HUDEP-2 (cell line): ENCODE measurements around the gene GPX6.

Source experiments
- DNase-seq, 76 experiments: peaks; one replicate each; lab custom pipeline; 2025; ENCODE audit not compliant: unreplicated experiment in 76 of 76; lab: John Stamatoyannopoulos, UW

Gene GPX6, protein sequence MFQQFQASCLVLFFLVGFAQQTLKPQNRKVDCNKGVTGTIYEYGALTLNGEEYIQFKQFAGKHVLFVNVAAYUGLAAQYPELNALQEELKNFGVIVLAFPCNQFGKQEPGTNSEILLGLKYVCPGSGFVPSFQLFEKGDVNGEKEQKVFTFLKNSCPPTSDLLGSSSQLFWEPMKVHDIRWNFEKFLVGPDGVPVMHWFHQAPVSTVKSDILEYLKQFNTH

GRCh38 chr6:28515676-28516075 is at the start of gene GPX6:
Gene GPX6, minus strand, starts transcription at chr6:28515793. Its CDS starts 50 bp downstream, at chr6:28515743.
- no peak for DNase-seq

DNA sequence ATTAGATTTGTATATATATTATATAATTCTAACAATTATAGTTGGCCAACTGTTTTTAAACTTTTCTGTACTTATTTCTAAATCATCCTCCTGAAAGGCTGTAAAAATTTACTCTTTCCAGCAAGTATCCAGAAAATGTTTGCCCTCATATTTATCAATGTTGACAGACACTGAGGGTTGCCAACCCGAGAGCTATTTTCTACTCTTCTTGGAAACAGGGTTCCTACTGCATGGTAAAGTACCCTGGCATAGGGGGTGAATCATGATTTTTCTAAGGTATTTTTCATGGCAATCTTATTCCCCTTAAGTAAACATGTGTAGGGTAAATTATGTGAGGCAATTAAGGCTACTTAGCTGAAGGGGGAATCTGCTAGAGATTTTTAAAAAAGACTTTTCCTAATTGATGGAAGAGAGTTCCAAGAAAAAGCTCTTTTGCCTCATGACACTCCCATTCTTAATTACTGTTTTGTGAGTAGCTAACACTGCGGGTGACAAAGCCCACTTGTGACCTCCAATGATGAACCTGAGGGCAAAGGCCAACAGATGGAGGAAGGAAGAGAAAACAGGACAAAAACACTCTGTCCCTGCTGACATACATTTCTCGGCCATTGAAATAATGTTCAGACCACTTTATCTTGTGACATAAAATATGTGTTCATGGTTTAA is 48.0 kb upstream of the GPX6 start:
- no peak for DNase-seq

DNA sequence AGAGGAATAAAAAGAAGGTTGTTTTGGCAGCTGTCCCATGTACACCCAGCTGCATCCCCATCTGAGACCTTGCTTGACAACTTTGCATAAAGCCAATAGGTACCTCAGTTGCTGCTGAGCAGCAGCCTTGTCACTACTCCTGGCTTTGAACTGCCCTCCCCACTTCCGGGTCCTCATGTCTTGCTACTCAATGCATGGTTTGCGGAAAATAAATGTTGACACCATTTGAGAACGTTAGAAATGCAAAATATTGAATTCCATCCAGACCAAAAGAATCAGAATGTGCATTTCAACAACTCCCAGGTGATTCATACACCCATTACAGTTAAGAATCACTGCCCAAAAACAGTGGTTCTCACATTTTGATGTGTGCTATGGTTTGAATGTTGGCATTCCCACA is 43.0 kb upstream of the GPX6 start:
- no peak for DNase-seq

DNA sequence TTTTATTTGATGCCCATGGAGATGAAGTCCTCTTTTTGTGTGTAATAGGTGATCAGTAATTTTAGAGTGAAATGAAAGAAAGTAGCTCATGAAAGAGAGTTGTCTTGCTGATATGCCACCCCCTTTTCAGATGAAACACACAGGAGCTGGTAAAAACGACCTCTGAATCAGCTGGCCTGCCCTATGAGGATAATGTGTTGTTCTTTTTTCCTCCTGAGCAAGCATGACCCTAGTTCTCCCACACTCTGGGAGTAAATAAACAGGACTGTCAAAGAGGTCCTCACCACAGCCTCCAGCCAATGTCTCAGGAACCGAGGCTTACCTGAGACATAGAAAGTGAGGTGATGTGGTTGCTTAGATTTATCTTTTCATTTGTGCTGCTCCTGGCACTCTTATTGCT is 39.5 kb upstream of the GPX6 start:
- no peak for DNase-seq

- peak in 2 of 76 experiments; percentile 4 to 27 for DNase-seq
These were observed 38.6 kb upstream of the GPX6 start for GRCh38 chr6:28553986-28554881.

- no peak for DNase-seq
These were observed 37.9 kb upstream of the GPX6 start for GRCh38 chr6:28553384-28553985.

DNA sequence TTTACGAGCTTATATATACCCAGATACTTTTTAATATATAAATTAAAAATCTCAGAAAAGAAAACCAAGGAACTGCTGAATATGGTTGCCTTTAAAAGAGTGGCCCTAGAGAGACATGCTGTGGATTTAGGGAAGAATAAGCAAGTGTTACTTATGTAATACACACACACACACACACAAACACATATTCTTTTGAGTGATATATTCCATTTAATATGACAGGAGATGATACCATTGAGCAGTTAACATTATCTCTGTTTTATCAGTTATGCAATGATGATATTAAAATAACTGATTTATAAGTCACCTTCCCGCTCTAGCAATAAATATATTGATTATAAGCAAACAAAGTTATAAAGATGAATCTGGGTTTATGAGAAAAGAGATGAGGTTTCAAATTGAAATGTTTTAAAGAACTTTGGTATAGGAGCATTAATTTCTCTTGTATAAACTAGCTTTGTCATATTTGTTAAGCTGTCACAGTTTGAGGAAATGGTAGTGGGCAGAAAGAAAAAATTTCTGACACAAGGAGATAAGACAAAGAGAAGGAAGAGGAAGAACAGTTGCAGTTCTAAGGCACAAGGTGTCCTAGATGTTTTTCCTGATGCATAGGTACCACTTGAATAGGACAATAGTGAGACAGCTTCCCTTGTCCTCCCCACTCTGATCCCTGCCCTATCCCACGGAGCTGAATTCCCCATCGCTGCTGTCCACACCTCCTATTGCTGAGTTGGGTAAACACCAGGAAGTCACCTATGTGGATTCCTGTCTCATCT is 36.5 kb upstream of the GPX6 start:
- DNase-seq: no peak

DNA sequence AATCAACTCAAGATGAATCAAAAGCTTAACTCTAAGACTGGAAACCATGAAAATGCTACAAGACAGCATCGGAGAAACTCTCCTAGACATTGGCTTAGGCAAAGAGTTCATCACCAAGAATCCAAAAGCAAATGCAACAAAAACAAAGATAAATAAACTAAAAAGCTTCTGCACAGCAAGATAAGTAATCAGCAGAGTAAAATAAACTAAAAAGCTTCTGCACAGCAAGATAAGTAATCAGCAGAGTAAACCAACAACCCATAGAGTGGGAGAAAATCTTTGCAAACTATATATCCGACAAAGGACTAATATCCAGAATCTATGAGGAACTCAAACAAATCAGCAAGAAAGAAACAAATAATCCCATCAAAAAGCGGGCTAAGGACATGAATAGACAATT is 31.4 kb upstream of the GPX6 start:
- peak in 17 of 76 experiments; percentile 9 to 60 (median 29) for DNase-seq

GRCh38 chr6:28545955-28546354 is 30.4 kb upstream of the GPX6 start:
- DNase-seq: peak in 4 of 76 experiments; percentile 9 to 16 (median 14)

DNA sequence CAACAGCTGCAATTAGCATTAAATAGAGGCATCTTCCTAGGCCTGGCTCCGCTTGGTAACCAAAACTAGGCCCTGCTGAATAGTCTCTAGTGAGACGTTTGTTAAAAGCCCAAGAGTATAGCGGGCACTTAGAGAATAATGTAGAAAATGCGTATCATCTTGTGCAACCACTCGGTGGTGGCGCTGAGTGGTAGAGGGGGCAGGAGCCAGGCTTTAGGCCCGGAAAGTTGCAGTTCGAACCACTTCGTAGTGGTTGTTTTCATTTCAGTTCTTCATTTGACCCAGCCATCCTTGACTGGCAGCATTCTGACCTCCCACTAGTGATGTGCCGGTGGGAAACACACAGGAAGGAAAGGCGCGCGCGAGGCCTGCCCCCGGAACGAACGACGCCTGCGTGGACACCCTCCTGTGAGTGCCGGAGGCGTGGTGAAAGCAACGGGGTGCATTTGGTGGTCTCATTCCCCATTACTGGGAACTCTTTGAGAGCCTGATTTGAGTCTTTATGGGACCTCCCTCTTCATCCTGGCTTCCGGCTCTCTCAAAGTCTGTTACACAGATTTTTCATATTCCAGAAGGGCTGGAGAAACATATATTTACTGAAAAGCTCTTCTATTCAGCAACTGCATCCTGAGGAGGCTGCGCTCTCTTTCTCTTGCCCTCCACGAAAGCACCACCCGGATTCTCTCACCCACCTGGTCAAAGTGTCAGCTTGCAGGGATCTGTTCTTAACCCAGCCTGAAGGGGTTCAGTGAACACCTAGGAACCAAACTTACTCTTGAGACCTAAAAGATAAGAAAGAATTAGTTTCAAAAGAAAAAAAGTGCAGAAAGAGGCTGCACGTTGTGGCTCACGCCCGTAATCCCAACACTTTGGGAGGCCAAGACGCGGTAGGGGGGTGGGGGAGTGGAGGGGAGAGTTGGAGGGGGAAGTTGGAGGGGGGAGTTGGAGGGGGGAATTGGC is 28.3 kb upstream of the GPX6 start:
- DNase-seq: peak in 18 of 76 experiments; percentile 12 to 50 (median 32)

GRCh38 chr6:28542440-28543296 is 27.1 kb upstream of the GPX6 start:
- DNase-seq: peak in 75 of 76 experiments; percentile 42 to 96 (median 84)

DNA sequence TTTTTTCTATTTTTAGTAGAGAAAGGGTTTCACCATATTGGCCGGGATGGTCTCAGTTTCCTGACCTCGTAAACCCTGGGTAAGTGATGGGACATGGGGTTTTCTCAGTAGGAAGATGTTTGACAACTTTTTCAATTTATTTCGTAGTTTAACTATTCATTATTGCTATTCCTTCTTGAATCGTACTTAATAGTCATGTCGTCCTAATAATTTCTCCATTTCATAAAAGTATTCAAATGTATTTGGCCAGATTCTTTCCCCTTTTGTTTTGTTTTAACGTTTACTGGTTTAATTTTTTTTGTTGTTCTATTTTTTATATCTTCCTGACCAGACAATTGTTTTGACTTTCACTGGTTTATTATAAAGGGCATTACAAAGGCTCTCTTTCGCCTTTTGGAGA is 26.4 kb upstream of the GPX6 start:
- DNase-seq: no peak

DNA sequence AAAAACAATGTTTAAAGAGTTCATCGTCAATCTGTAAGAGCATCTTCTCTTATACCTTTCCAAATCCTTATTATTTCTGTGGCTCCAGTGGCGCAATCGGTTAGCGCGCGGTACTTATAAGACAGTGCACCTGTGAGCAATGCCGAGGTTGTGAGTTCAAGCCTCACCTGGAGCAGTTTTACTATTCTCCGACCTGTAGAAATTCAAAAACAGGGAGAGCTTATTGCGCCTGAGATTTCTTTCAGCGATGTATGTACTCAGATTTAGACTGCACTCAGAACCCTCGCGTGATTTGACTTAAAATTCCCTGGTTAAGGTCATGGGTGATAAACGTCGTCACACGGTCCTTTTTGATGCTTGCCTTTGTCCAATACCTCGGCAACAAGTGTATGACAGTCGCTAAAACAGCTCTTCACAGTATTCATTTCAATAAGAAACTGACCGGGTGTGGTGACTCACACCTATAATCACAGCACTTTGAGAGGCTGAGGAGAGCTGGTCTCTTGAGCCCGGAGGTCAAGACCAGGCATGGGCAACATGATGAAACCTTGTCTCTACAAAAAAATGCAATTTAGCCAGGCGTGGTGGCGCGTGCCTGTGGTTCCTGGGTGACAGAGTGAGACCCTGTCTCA is 22.0 kb upstream of the GPX6 start:
- peak in 3 of 76 experiments; percentile 11 to 30 (median 16) for DNase-seq

- DNase-seq: no peak
These were observed 21.5 kb upstream of the GPX6 start for GRCh38 chr6:28537065-28537464.

DNA sequence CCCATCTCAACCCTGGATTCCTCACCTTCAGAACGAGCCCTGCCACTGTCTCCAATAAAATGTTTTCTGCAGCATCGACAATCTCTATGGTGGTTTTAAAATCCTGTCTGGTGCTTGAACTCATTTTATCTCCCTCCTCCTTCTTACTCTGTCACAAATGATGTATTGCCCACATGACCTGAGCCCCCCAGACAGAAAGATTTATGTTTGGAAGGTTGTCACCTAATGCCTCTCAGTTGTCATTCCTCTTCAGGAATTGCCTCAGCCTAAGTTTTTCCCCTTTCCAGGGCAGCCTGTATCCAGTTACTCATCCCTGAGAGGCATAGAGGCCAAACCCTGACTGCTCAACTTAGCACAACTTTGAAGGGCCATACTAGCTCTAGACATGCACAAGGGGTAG is 19.3 kb upstream of the GPX6 start:
- no peak for DNase-seq

DNA sequence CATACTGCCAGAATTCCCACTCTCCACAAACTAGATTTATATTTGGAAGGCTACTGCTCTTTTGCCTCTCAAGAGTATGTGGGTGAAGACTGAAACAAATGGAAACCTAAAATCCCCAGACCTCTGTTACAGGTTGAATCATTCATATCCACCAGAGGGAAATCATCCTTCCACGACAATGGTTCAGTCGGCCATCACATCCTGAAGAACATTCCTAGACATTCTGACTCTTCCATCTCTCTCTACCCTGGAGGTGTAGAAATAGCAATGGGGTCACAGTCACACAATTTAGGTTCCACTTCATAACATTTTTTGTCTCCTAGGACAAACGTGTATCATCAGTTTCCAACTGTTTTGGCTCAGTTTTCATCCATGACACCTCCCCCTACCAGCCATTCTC is 18.7 kb upstream of the GPX6 start:
- no peak for DNase-seq

- peak in 2 of 76 experiments; percentile 11 to 26 for DNase-seq
These were observed 16.0 kb upstream of the GPX6 start for GRCh38 chr6:28531479-28532128.
